ENCODE data around the gene CYP2A7. TPM values are rescaled to one million over a fixed set of nuclear protein-coding genes. Genes with fewer than 3 reads are reported as not detected.
"Not testable (repeated sequence)": the region's sequence is repeated elsewhere in the genome, so short reads cannot be mapped to it uniquely, and the experiment has no call there.

The CYP2A7 gene
- total and polyA plus RNA-seq, 2 experiments from 2014 or later: not detected

- Histone ChIP-seq H3K9me3 (ENCODE audit: low read depth) (no peaks in the 10 kb centered on the region), H4K20me1 (ENCODE audit: insufficient read depth) (no peaks in the 10 kb centered on the region), H3K79me2 (ENCODE audit: insufficient read depth) (no peaks in the 10 kb centered on the region), H3K4me1 (ENCODE audit: insufficient read depth) (no peaks in the 10 kb centered on the region), H2AFZ (no peak overlapping the region), H3K4me3 (no peak overlapping the region), H3K27me3 (replicated peaks; ENCODE audit: insufficient read depth) (peaks cover 10% of the 10 kb centered on the region), H3K36me3 (ENCODE audit: low read depth) (no peaks in the 10 kb centered on the region), H3K9ac (no peak overlapping the region), H3K9me2 (ENCODE audit: insufficient read depth) (no peaks in the 10 kb centered on the region), H3K4me2 (ENCODE audit: unreplicated experiment) (no peak overlapping the region), H3F3A (ENCODE audit: insufficient read depth) (no peaks in the 10 kb centered on the region), H3K27ac (no peak overlapping the region)
- TF ChIP-seq EZH2phosphoT487 (IDR thresholded peaks at IDR 0.05; ENCODE audit: insufficient read depth, low read depth) (no peak), EZH2 (IDR thresholded peaks at IDR 0.05; ENCODE audit: insufficient read depth, poor library complexity, severe bottlenecking) (no peak)
- 62 to 70% methylated on average over 2 of the region's 2 CpGs for WGBS, 2 experiments (ENCODE audit: low coverage in 1 of 2, low lambda C conversion rate in 2 of 2, missing lambda C conversion rate in 2 of 2)
- no peak for DNase-seq
- in situ Hi-C loops (cut with MboI): no loop called here
These were observed 9.8 kb downstream of the CYP2A7 start for GRCh38 chr19:40872209-40872608.

- DNase-seq: no peak
- H3K79me2 ChIP-seq (ENCODE audit: insufficient read depth): no peaks in the 10 kb centered on the region
- H3F3A ChIP-seq (ENCODE audit: insufficient read depth): no peaks in the 10 kb centered on the region
- TF ChIP-seq EZH2phosphoT487 (IDR thresholded peaks at IDR 0.05; ENCODE audit: insufficient read depth, low read depth) (no peak), EZH2 (IDR thresholded peaks at IDR 0.05; ENCODE audit: insufficient read depth, poor library complexity, severe bottlenecking) (no peak)
- no peak overlapping the region for H3K27ac ChIP-seq
- H3K4me3 ChIP-seq: no peak overlapping the region
- no peaks in the 10 kb centered on the region for H3K27me3 ChIP-seq (replicated peaks; ENCODE audit: insufficient read depth)
- no peaks in the 10 kb centered on the region for H3K4me1 ChIP-seq (ENCODE audit: insufficient read depth)
- in situ Hi-C loops (cut with MboI): no loop called here
- H4K20me1 ChIP-seq (ENCODE audit: insufficient read depth): no peaks in the 10 kb centered on the region
- no peaks in the 10 kb centered on the region for H3K9me3 ChIP-seq (ENCODE audit: low read depth)
- 72% methylated on average over 7 of the region's 7 CpGs for WGBS, 2 experiments (ENCODE audit: low coverage in 1 of 2, low lambda C conversion rate in 2 of 2, missing lambda C conversion rate in 2 of 2)
- H3K9ac ChIP-seq: no peak overlapping the region
- H3K4me2 ChIP-seq (ENCODE audit: unreplicated experiment): no peak overlapping the region
- no peaks in the 10 kb centered on the region for H3K36me3 ChIP-seq (ENCODE audit: low read depth)
- H3K9me2 ChIP-seq (ENCODE audit: insufficient read depth): no peaks in the 10 kb centered on the region
- no peak overlapping the region for H2AFZ ChIP-seq
These were observed 14.3 kb downstream of the CYP2A7 start for GRCh38 chr19:40867701-40868100.

GRCh38 chr19:40864739-40865496, 17.1 kb downstream of the CYP2A7 start:
- H2AFZ ChIP-seq; DNase-seq; H3K27ac ChIP-seq; H3K79me2 ChIP-seq (ENCODE audit: insufficient read depth); in situ Hi-C loops (cut with MboI); H3K9me2 ChIP-seq (ENCODE audit: insufficient read depth); H3K4me3 ChIP-seq; H3K4me2 ChIP-seq (ENCODE audit: unreplicated experiment); H4K20me1 ChIP-seq (ENCODE audit: insufficient read depth); H3K9ac ChIP-seq; H3K9me3 ChIP-seq (ENCODE audit: low read depth); H3K36me3 ChIP-seq (ENCODE audit: low read depth); H3K27me3 ChIP-seq (replicated peaks; ENCODE audit: insufficient read depth); H3F3A ChIP-seq (ENCODE audit: insufficient read depth); H3K4me1 ChIP-seq (ENCODE audit: insufficient read depth): not testable (repeated sequence)
- 67 to 68% methylated on average over 9 of the region's 9 CpGs for WGBS, 2 experiments (ENCODE audit: low coverage in 1 of 2, low lambda C conversion rate in 2 of 2, missing lambda C conversion rate in 2 of 2)

GRCh38 chr19:40862785-40863184, 19.2 kb downstream of the CYP2A7 start:
- H3K36me3 ChIP-seq (ENCODE audit: low read depth): no peaks in the 10 kb centered on the region
- 50 to 55% methylated on average over 4 of the region's 4 CpGs for WGBS, 2 experiments (ENCODE audit: low coverage in 1 of 2, low lambda C conversion rate in 2 of 2, missing lambda C conversion rate in 2 of 2)
- no peaks in the 10 kb centered on the region for H3K4me1 ChIP-seq (ENCODE audit: insufficient read depth)
- H4K20me1 ChIP-seq (ENCODE audit: insufficient read depth): no peaks in the 10 kb centered on the region
- no peak overlapping the region for H3K27ac ChIP-seq
- H3K9me3 ChIP-seq (ENCODE audit: low read depth): no peaks in the 10 kb centered on the region
- TF ChIP-seq EZH2phosphoT487 (IDR thresholded peaks at IDR 0.05; ENCODE audit: insufficient read depth, low read depth): no peak
- TF ChIP-seq EZH2 (IDR thresholded peaks at IDR 0.05; ENCODE audit: insufficient read depth, poor library complexity, severe bottlenecking): no peak
- no peaks in the 10 kb centered on the region for H3K9me2 ChIP-seq (ENCODE audit: insufficient read depth)
- no peaks in the 10 kb centered on the region for H3K79me2 ChIP-seq (ENCODE audit: insufficient read depth)
- H2AFZ ChIP-seq: no peak overlapping the region
- no peak overlapping the region for H3K4me2 ChIP-seq (ENCODE audit: unreplicated experiment)
- DNase-seq: peak; percentile 12
- no peak overlapping the region for H3K4me3 ChIP-seq
- H3K27me3 ChIP-seq (replicated peaks; ENCODE audit: insufficient read depth): no peaks in the 10 kb centered on the region
- in situ Hi-C loops (cut with MboI): no loop called here
- H3K9ac ChIP-seq: no peak overlapping the region
- H3F3A ChIP-seq (ENCODE audit: insufficient read depth): no peaks in the 10 kb centered on the region

- Histone ChIP-seq H3K9ac (no peak overlapping the region), H3K4me1 (ENCODE audit: insufficient read depth) (no peaks in the 10 kb centered on the region), H3K27me3 (replicated peaks; ENCODE audit: insufficient read depth) (no peaks in the 10 kb centered on the region), H4K20me1 (ENCODE audit: insufficient read depth) (no peaks in the 10 kb centered on the region), H3F3A (ENCODE audit: insufficient read depth) (no peaks in the 10 kb centered on the region), H3K27ac (no peak overlapping the region), H2AFZ (no peak overlapping the region), H3K9me3 (ENCODE audit: low read depth) (no peaks in the 10 kb centered on the region), H3K4me2 (ENCODE audit: unreplicated experiment) (no peak overlapping the region), H3K79me2 (ENCODE audit: insufficient read depth) (no peaks in the 10 kb centered on the region), H3K9me2 (ENCODE audit: insufficient read depth) (no peaks in the 10 kb centered on the region), H3K36me3 (ENCODE audit: low read depth) (no peaks in the 10 kb centered on the region), H3K4me3 (no peak overlapping the region)
- TF ChIP-seq EZH2phosphoT487 (IDR thresholded peaks at IDR 0.05; ENCODE audit: insufficient read depth, low read depth): no peak
- TF ChIP-seq EZH2 (IDR thresholded peaks at IDR 0.05; ENCODE audit: insufficient read depth, poor library complexity, severe bottlenecking): no peak
- WGBS, 2 experiments (ENCODE audit: low coverage in 1 of 2, low lambda C conversion rate in 2 of 2, missing lambda C conversion rate in 2 of 2): 77 to 81% methylated on average over 3 of the region's 3 CpGs
- in situ Hi-C loops (cut with MboI): no loop called here
- no peak for DNase-seq
These were observed 19.7 kb downstream of the CYP2A7 start for GRCh38 chr19:40862333-40862732.
